GM21723 (cell line): Measurements from ENCODE around the gene OSGEP.

Source experiments
- ATAC-seq: cut with Tn5 transposase; IDR thresholded peaks from one replicate; pipeline ENCODE4 v1.9.1; 2021; ENCODE audit warnings: mild to moderate bottlenecking, moderate library complexity; ENCODE audit not compliant: unreplicated experiment

Gene OSGEP

DNA sequence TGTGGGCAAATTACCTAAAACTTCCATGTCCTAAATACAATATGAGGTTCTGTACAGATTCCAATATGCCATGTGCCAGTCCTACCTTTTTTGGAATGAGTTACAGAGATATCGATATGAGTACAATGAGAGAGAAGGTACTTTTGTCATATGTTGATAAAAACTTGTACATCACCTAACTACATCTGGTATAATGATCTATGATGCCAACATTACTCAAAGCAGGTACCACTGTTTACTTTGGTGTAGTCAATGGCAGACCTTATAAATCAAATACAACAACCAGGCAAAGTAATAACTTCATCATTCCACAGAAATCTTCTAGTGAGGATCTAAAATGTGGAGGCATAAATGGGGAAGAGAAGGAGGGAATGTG lies 54.0 kb downstream of the OSGEP start:
- ATAC-seq = no peak

- no peak for ATAC-seq
Measured at GRCh38 chr14:20397511-20397910, 57.1 kb downstream of the OSGEP start.
